ENCODE data around the gene XPC.

DNA sequence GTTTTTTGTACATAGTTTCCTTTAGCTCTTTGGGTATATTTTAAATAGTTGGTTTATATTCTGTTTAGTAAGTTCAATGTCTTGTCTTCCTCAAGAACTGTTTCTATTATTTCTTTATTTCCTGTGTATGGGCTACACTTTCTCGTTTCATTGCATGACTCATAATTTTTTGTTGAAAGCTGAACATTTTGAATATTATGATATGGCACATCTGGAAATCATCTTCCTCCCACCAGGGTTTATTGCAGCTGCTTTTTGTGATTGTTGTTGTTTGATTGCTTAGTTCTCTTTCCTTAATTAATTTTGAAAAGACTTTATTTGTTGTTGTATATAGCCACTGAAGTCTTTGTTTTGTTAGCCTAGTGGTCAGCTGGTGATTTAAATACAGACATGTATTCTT is 44.1 kb upstream of the XPC start:
- TF ChIP-seq POLR2AphosphoS5 (IDR thresholded peaks at IDR 0.05) (no peak), CTCF (IDR thresholded peaks at IDR 0.05) (no peak), POLR2A (IDR thresholded peaks at IDR 0.05) (no peak)
